Smooth muscle cell (in vitro differentiated cells): ENCODE measurements around the gene GLB1L3. TPM values are rescaled to one million over a fixed set of nuclear protein-coding genes. Genes with fewer than 3 reads are reported as not detected.

Source experiments
- DNase-seq: peaks from one replicate; lab custom pipeline; 2025; ENCODE audit not compliant: unreplicated experiment; lab: John Stamatoyannopoulos, UW
- H2AFZ ChIP-seq: fragments of 200-600 bp; sonication (generic); 2 replicates; pipeline ENCODE4 v1.6.0; 2016; ENCODE audit warnings: antibody characterized with exemption, low read depth, mild to moderate bottlenecking
- H3F3A ChIP-seq: fragments of 200-600 bp; sonication (generic); 2 replicates; pipeline ENCODE4 v1.6.0; 2017; ENCODE audit warnings: antibody characterized with exemption, low read depth
- H3K27ac ChIP-seq: fragments of 200-600 bp; sonication (generic); 2 replicates; pipeline ENCODE4 v1.5.1; 2016; ENCODE audit warnings: low read depth, mild to moderate bottlenecking
- H3K27me3 ChIP-seq: fragments of 200-600 bp; sonication (generic); 2 replicates; pipeline ENCODE4 v1.6.1; 2016; ENCODE audit warnings: low read depth, mild to moderate bottlenecking
- H3K36me3 ChIP-seq: fragments of 200-600 bp; sonication (generic); 2 replicates; pipeline ENCODE4 v1.5.1; 2016; ENCODE audit warnings: low read depth
- H3K4me1 ChIP-seq: fragments of 200-600 bp; sonication (generic); 2 replicates; pipeline ENCODE4 v1.5.1; 2016; ENCODE audit warnings: low read depth
- H3K4me2 ChIP-seq: fragments of 200-600 bp; sonication (generic); 2 replicates; pipeline ENCODE4 v1.6.0; 2016; ENCODE audit warnings: mild to moderate bottlenecking
- H3K4me3 ChIP-seq: fragments of 200-600 bp; sonication (generic); 2 replicates; pipeline ENCODE4 v1.5.1; 2016; ENCODE audit warnings: mild to moderate bottlenecking
- H3K79me2 ChIP-seq: fragments of 200-600 bp; sonication (generic); 2 replicates; pipeline ENCODE4 v1.6.0; 2016; ENCODE audit warnings: low read depth, mild to moderate bottlenecking
- H3K9ac ChIP-seq: fragments of 200-600 bp; sonication (generic); 2 replicates; pipeline ENCODE4 v1.6.0; 2016; ENCODE audit warnings: low read depth
- H3K9me3 ChIP-seq: fragments of 200-600 bp; sonication (generic); replicated peaks from 2 replicates; pipeline ENCODE4 v1.5.1; 2016; ENCODE audit warnings: low read depth
- H4K20me1 ChIP-seq: fragments of 200-600 bp; sonication (generic); 2 replicates; pipeline ENCODE4 v1.6.0; 2016; ENCODE audit warnings: low read depth
- WGBS: methylation state at CpG from one replicate; pipeline ENCODE4 v1.1.7; 2016; ENCODE audit warnings: low lambda C conversion rate; 5-methylcytosine and 5-hydroxymethylcytosine counted together
- polyA plus RNA-seq: library from polyadenylated mRNA; unstranded; fragments of >200 nt; fragmentation: Nextera tagmentation; extraction: Ambion mirVana; gene quantifications from 2 replicates; pipeline ENCODE4 v1.2.1, GENCODE V29; 2016
- total RNA-seq: library from RNA; depleted of rRNA; stranded (reverse); fragments of >200 nt; gene quantifications from 2 replicates; pipeline ENCODE4 v1.2.3, GENCODE V29; 2014
- TF ChIP-seq, protein P1 (sequence below): fragments of 200-600 bp; sonication (generic); IDR thresholded peaks from 2 replicates; pipeline ENCODE4 v1.5.1; 2017; ENCODE audit warnings: borderline replicate concordance, mild to moderate bottlenecking, antibody characterized with exemption; ENCODE audit not compliant: insufficient read depth, poor library complexity, severe bottlenecking

Gene GLB1L3
- total and polyA plus RNA-seq, 2 experiments from 2014 or later, result not detected

DNA sequence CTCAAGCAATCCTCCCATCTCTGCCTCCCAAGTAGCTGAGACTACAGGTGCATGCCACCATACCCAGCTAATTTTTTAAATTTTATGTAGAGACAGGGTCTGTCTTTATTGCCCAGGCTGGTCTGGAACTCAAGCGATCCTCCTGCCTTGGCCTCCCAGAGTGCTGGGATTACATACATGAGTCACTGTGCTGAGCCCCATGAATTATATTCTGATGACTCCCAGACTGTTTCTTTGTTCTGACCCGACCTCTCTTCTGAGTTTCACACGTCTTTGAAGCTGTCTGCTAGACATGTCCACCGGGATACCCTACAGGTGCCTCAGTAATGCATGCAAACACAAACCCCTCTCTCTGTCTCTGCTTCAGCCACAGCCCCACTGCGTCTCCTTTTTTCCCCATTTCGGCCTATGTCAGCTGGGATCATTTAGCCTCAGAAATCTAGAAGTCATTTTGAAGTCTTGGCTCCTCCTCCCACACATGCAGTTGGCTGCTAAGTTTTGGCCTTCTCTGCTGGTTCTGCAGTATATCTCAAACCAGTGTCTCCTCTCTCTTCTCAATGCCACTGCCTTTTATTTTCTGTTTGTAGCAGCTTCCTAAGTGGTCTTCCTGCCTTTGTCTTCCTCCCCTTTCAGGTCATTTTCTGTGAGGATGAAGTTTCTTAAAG is 46.9 kb upstream of the GLB1L3 start:
- no peak overlapping the region for H2AFZ ChIP-seq
- H3F3A ChIP-seq, result no peaks in the 10 kb centered on the region
- H3K27ac ChIP-seq, result peak overlapping the region; percentile 15
- H3K27me3 ChIP-seq, result no peaks in the 10 kb centered on the region
- H3K36me3 ChIP-seq, result no peaks in the 10 kb centered on the region
- H3K79me2 ChIP-seq, result peaks cover 66% of the 10 kb centered on the region
- H4K20me1 ChIP-seq, result peaks cover 91% of the 10 kb centered on the region
- WGBS, result 55% methylated on average over 6 of the region's 6 CpGs
- no peak overlapping the region for H3K9ac ChIP-seq
- H3K4me2 ChIP-seq, result peak overlapping the region; percentile 16
- TF ChIP-seq, protein P1, sequence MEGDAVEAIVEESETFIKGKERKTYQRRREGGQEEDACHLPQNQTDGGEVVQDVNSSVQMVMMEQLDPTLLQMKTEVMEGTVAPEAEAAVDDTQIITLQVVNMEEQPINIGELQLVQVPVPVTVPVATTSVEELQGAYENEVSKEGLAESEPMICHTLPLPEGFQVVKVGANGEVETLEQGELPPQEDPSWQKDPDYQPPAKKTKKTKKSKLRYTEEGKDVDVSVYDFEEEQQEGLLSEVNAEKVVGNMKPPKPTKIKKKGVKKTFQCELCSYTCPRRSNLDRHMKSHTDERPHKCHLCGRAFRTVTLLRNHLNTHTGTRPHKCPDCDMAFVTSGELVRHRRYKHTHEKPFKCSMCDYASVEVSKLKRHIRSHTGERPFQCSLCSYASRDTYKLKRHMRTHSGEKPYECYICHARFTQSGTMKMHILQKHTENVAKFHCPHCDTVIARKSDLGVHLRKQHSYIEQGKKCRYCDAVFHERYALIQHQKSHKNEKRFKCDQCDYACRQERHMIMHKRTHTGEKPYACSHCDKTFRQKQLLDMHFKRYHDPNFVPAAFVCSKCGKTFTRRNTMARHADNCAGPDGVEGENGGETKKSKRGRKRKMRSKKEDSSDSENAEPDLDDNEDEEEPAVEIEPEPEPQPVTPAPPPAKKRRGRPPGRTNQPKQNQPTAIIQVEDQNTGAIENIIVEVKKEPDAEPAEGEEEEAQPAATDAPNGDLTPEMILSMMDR, result no peak
- H3K9me3 ChIP-seq, result no peaks in the 10 kb centered on the region
- H3K4me1 ChIP-seq, result peaks cover 10% of the 10 kb centered on the region
- DNase-seq, result no peak
- H3K4me3 ChIP-seq, result no peak overlapping the region

DNA sequence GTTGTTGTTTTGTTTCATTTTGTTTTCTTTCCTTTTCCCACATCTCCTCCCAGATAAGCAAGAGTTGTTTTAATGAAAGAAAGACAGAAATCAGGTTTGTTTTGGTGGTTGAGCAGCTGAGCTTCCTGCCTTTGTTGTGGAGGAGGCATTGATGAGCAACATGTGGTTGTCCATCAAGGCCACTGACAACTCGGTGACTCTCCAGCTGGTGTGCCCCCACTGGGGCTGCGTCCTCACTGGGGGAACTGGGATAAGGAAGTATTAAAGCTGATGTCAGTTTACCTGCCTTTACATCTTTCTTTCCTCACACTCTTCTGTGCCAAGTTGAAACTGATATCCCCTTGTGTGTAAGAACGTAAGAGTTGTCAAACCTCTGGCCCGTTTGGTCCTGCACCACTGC is 45.8 kb upstream of the GLB1L3 start:
- Histone ChIP-seq H3K4me3 (no peak overlapping the region), H3K27me3 (no peaks in the 10 kb centered on the region), H3K4me2 (no peak overlapping the region), H3K36me3 (no peaks in the 10 kb centered on the region), H4K20me1 (peaks cover 98% of the 10 kb centered on the region), H3K9me3 (no peaks in the 10 kb centered on the region), H3K4me1 (peaks cover 9% of the 10 kb centered on the region), H3F3A (no peaks in the 10 kb centered on the region), H3K27ac (no peak overlapping the region), H3K9ac (no peak overlapping the region), H3K79me2 (peaks cover 66% of the 10 kb centered on the region), H2AFZ (no peak overlapping the region)
- WGBS, result 92% methylated on average over 4 of the region's 4 CpGs
- DNase-seq, result no peak
- TF ChIP-seq, protein P1, result no peak

DNA sequence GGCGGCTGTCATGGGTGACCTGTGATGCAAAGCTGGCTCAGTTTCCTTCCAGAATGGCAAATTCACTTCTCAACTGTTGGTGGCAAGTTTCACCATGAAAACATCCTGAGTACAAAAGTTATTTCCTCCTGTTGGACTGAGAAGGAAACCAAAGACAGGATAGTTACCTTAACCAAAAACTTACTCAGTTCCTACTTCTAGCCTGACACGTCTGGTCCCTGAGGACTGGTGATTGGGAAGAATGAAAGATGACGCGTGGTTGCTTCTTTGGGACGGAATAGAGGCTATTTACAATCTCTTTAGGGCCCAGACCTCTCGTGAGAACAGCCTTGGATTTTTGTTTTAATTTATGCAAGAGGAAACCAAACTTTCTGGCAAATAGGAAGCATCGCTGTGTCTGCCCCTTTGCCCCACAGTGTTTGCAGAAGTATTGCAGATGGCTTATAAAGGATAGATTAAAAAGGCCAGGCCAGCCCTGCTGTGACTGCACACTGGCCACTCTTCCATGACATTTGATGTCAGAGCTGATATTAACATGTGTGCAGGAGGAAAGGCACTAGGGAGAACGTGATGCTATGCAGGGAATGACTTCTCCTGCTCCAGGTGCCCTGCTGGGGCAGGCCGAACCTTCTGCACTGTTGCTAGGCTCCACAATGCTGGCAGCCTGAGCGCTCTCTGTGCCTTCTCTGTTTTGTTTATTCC is 44.1 kb upstream of the GLB1L3 start:
- H3K27ac ChIP-seq, result no peak overlapping the region
- no peak overlapping the region for H3K4me2 ChIP-seq
- H3F3A ChIP-seq, result no peaks in the 10 kb centered on the region
- H3K9ac ChIP-seq, result no peak overlapping the region
- DNase-seq, result no peak
- H3K4me3 ChIP-seq, result no peak overlapping the region
- H4K20me1 ChIP-seq, result peaks cover 82% of the 10 kb centered on the region
- no peaks in the 10 kb centered on the region for H3K27me3 ChIP-seq
- WGBS, result 80% methylated on average over 10 of the region's 10 CpGs
- H3K4me1 ChIP-seq, result no peaks in the 10 kb centered on the region
- H2AFZ ChIP-seq, result no peak overlapping the region
- H3K36me3 ChIP-seq, result no peaks in the 10 kb centered on the region
- peaks cover 52% of the 10 kb centered on the region for H3K79me2 ChIP-seq
- TF ChIP-seq, protein P1, result no peak
- no peaks in the 10 kb centered on the region for H3K9me3 ChIP-seq
